Activated T-cell treated with anti-CD3 and anti-CD28 coated beads, Interleukin-2, amount 50 U/mL, for 4 hours (primary cell): Measurements from ENCODE around the gene CACNA1C. TPM values are rescaled to one million over a fixed set of nuclear protein-coding genes. Genes with fewer than 3 reads are reported as not detected.

ENCODE experiments used
- ATAC-seq, 2 donors: fragments of 200-7000 bp; cut with Tn5 transposase; one replicate each; pipeline ENCODE4 v1.10.0; 2021
- DNase-seq: peaks from one replicate; pipeline ENCODE4 v3.0.0-alpha.2; 2020
- H3K27me3 Mint-ChIP-seq: one replicate; pipeline ENCODE4 v1.8.0; 2021; ENCODE audit warnings: low read depth, mixed read lengths
- H3K36me3 Mint-ChIP-seq: one replicate; pipeline ENCODE4 v1.8.0; 2022; ENCODE audit warnings: mixed read lengths; ENCODE audit not compliant: insufficient read depth
- H3K4me1 Mint-ChIP-seq: one replicate; pipeline ENCODE4 v1.8.0; 2021; ENCODE audit warnings: low read depth, mixed read lengths
- H3K4me3 Mint-ChIP-seq: one replicate; pipeline ENCODE4 v1.8.0; 2021; ENCODE audit warnings: mild to moderate bottlenecking, moderate library complexity, mixed read lengths
- H3K9me3 Mint-ChIP-seq: one replicate; pipeline ENCODE4 v1.8.0; 2021; ENCODE audit warnings: mixed read lengths
- total RNA-seq, 3 donors: library from RNA; stranded (reverse); gene quantifications; one replicate each; pipeline ENCODE4 v1.2.1, GENCODE V29; 2021

Gene CACNA1C
- total RNA-seq, 3 donors from 2014 or later: 0.03 to 0.08 (median 0.03) TPM

DNA sequence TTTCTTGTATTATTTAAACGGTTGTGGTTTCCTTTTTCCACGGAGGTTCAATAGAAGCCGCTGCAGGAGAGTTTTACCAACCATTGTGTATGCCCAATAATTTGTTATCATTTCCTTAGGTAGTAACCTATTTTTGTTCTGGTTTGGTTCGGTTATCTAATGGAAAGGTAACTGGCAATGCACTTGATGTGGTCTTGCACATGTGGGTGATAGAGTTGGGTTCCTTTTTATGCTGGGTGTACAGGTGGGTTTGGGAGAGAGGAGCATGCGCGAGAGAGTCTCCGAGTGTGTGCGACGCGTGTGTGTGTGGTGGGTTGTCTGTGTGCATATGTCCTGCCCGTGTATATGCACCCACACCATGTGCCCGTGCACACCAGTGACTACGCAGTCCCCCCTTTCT is 639.3 kb downstream of the CACNA1C start:
- ATAC-seq (peak in 1 of 2 donors; percentile 14), DNase-seq (no peak)
- H3K27me3 Mint-ChIP-seq: peaks cover 7% of the 10 kb centered on the region
- H3K4me3 Mint-ChIP-seq: peak overlapping the region; percentile 88
- H3K9me3 Mint-ChIP-seq: no peaks in the 10 kb centered on the region
- H3K36me3 Mint-ChIP-seq: no peaks in the 10 kb centered on the region
- peaks cover 34% of the 10 kb centered on the region for H3K4me1 Mint-ChIP-seq

- Mint-ChIP-seq H3K4me1 (peaks cover 34% of the 10 kb centered on the region), H3K36me3 (no peaks in the 10 kb centered on the region), H3K4me3 (peak overlapping the region; percentile 27), H3K27me3 (peaks cover 7% of the 10 kb centered on the region), H3K9me3 (no peaks in the 10 kb centered on the region)
- DNase-seq (no peak), ATAC-seq (no peak)
These were observed 640.6 kb downstream of the CACNA1C start for GRCh38 chr12:2693244-2693860.

GRCh38 chr12:2693980-2694610 is 641.3 kb downstream of the CACNA1C start:
- Mint-ChIP-seq H3K9me3 (no peaks in the 10 kb centered on the region), H3K27me3 (peaks cover 10% of the 10 kb centered on the region), H3K36me3 (no peaks in the 10 kb centered on the region), H3K4me1 (peaks cover 34% of the 10 kb centered on the region), H3K4me3 (no peak overlapping the region)
- ATAC-seq (no peak), DNase-seq (no peak)

GRCh38 chr12:2696136-2696535 is 643.3 kb downstream of the CACNA1C start:
- ATAC-seq (no peak), DNase-seq (no peak)
- Mint-ChIP-seq H3K9me3 (no peaks in the 10 kb centered on the region), H3K27me3 (peaks cover 22% of the 10 kb centered on the region), H3K4me3 (no peak overlapping the region), H3K4me1 (peaks cover 17% of the 10 kb centered on the region), H3K36me3 (no peaks in the 10 kb centered on the region)

GRCh38 chr12:2697057-2697800 is 644.4 kb downstream of the CACNA1C start:
- H3K27me3 Mint-ChIP-seq: peaks cover 28% of the 10 kb centered on the region
- H3K36me3 Mint-ChIP-seq: no peaks in the 10 kb centered on the region
- no peaks in the 10 kb centered on the region for H3K9me3 Mint-ChIP-seq
- DNase-seq: no peak
- H3K4me1 Mint-ChIP-seq: peaks cover 12% of the 10 kb centered on the region
- no peak for ATAC-seq
- no peak overlapping the region for H3K4me3 Mint-ChIP-seq

DNA sequence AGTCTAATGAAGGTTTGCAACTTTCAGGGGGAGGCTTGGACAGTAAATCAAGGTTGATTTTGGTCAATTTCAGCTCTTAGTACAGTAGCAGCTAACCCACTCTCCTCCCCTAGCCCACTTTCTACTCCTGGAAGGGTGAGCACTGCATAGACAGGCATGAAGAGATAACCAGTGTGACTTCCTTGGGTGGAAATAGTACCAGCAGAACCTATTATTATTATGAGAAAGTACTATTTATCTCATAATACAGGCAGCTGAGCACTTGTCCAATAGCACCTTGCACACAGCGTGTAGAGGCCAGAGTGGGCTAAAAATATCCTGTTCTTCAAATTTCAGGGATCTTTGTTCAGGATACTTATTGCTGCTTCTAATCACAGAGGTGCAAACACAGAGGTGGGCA is 645.8 kb downstream of the CACNA1C start:
- H3K4me3 Mint-ChIP-seq: no peak overlapping the region
- H3K9me3 Mint-ChIP-seq: no peaks in the 10 kb centered on the region
- no peaks in the 10 kb centered on the region for H3K36me3 Mint-ChIP-seq
- H3K4me1 Mint-ChIP-seq: peaks cover 2% of the 10 kb centered on the region
- ATAC-seq (no peak), DNase-seq (no peak)
- H3K27me3 Mint-ChIP-seq: peaks cover 28% of the 10 kb centered on the region

DNA sequence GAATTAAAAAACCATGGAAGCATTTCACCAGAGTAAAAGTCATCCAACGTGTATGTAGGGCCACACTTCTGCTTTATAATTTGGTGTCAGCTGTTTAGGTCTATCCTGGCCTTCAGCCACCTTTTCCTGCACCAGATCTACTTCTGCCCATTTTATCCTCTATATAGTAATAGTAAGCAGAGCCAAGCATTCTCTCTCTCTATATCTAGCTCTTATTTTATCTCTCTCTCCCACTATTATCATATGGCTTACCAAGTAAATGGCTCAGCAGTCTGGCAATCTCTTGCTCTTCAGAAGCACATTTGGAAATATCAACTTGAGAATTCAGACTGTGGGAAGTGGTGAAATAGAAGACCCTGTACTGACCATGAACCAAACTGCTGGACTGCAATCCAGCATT is 657.9 kb downstream of the CACNA1C start:
- Mint-ChIP-seq H3K9me3 (peaks cover 24% of the 10 kb centered on the region), H3K4me1 (no peaks in the 10 kb centered on the region), H3K4me3 (no peak overlapping the region), H3K36me3 (no peaks in the 10 kb centered on the region), H3K27me3 (peaks cover 14% of the 10 kb centered on the region)
- DNase-seq (no peak), ATAC-seq (no peak)

DNA sequence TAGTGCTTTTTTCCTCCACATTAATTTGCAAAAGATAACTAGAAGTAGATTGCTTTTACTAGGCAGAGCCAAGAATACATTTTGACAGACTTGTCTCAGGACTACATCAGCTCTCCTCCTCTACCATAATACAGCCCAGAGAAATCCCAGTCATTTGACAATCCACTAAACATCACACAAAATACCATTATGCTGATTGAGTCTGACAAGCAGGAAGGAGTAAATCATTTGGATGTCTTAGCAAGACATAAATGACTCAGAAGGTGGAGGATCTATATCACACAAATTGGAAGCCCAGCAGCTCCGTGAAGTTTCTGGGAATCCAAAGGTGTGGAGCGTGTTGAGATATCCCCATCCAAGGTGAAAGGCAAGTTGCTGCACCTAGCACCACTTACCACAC is 666.6 kb downstream of the CACNA1C start:
- ATAC-seq (no peak), DNase-seq (no peak)
- Mint-ChIP-seq H3K27me3 (peaks cover 20% of the 10 kb centered on the region), H3K4me3 (no peak overlapping the region), H3K9me3 (no peaks in the 10 kb centered on the region), H3K4me1 (no peaks in the 10 kb centered on the region), H3K36me3 (no peaks in the 10 kb centered on the region)

DNA sequence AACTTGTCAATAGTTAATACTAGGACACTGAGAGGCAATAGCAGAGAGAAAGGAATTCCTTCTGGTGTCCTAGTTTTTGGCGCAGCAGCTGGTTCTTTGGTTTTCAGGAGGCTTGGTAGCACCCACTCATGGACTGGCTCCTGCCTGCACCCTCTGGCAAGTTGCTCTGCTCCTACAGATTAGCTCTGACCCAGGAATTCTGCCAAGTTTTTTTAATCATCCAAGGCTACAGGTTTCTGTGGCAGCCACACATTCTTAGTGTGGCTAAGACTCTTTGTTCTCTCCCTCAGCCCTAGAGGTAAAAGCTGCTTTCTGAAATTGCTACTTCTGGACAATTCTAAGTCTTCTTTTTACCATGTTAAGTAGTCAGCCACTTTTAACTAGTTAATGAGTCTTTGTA is 670.0 kb downstream of the CACNA1C start:
- Mint-ChIP-seq H3K4me3 (no peak overlapping the region), H3K27me3 (peaks cover 5% of the 10 kb centered on the region), H3K4me1 (no peaks in the 10 kb centered on the region), H3K36me3 (no peaks in the 10 kb centered on the region), H3K9me3 (no peaks in the 10 kb centered on the region)
- DNase-seq (no peak), ATAC-seq (no peak)

DNA sequence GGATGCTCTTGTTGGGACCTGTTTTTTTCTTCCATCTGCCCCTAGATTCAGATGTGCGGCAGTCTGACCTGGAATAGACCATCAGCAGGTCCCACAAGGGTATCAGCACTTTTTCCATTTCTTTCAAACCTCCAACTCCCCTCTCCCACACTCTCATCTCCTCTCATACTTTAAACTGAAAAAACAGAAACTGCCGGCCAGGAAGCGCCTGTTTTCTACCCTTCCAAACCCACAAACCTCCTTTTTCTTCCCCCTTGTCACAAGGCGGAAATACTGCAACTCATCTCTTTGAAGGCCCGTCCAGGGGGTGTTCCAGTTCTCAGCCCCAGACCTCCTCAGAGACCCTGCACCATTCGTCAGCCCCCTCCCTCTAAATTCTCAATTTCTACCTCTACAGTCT is 679.5 kb downstream of the CACNA1C start:
- DNase-seq (no peak), ATAC-seq (no peak)
- no peak overlapping the region for H3K4me3 Mint-ChIP-seq
- H3K4me1 Mint-ChIP-seq: peaks cover 14% of the 10 kb centered on the region
- no peaks in the 10 kb centered on the region for H3K36me3 Mint-ChIP-seq
- H3K27me3 Mint-ChIP-seq: peaks cover 32% of the 10 kb centered on the region
- H3K9me3 Mint-ChIP-seq: no peaks in the 10 kb centered on the region

DNA sequence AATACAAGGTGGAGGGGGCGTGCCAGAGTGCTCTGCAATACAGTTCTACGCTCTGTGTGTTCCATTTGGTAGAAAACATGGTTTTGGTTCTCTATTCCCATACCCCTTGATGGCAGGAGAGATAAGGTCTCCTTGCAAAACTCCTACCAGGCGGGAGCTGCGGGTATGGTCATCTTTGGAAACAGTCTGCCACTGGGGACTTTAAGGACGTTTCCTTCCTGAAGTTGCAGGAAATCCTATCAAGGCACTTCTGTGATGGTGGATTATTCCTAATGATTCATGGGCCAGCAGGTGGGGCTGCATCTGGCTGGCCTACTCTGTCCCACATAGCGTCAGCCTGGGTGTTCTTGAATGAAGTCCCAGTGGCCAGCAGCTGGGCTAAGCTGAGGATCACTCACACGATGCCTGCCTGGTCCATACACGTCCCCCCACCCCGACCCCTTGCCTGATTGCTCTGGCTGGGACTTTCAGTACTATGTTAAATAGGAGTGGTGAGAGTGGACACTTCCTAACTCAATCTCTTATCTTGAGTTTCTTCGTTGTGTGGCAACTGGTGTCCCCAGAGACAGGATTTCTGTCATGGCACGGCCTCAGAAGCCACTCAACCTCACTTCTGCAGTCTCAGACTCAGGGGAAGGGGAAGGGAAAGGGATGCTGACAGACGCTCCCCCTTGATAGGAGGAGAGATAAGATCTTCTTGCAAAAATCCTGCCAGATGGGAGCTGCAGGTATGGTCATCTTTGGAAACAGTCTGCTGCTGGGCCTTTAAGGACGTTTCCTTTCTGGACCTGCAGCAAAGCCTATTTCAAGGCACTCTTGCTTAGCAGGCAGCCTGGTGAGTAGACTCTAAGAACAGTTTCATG is 680.9 kb downstream of the CACNA1C start:
- H3K4me1 Mint-ChIP-seq: peaks cover 14% of the 10 kb centered on the region
- no peak overlapping the region for H3K4me3 Mint-ChIP-seq
- no peak for DNase-seq
- peaks cover 32% of the 10 kb centered on the region for H3K27me3 Mint-ChIP-seq
- H3K9me3 Mint-ChIP-seq: no peaks in the 10 kb centered on the region
- ATAC-seq: no peak
- H3K36me3 Mint-ChIP-seq: no peaks in the 10 kb centered on the region

DNA sequence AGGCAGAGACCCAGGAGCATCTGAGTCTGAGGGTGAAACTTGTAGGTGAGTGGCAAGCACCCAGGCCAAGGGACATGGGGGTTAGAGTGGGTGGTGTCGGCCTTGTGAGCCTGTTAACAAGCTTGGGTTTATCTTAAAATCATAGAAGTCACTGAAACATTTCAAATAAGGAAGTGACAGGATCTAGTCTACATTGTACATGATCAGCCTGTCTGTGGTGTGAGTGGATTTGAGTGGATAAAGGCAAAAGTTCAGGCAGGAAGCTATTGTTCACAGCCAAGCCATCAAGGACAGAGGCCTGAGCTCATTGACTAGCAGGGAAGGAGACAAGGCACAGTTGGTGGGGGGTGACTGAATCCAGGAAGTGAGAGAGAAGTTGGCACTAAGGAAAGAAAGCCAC is 682.6 kb downstream of the CACNA1C start:
- DNase-seq: no peak
- Mint-ChIP-seq H3K9me3 (no peaks in the 10 kb centered on the region), H3K4me3 (no peak overlapping the region), H3K4me1 (peaks cover 14% of the 10 kb centered on the region), H3K27me3 (peaks cover 31% of the 10 kb centered on the region), H3K36me3 (no peaks in the 10 kb centered on the region)
- no peak for ATAC-seq

DNA sequence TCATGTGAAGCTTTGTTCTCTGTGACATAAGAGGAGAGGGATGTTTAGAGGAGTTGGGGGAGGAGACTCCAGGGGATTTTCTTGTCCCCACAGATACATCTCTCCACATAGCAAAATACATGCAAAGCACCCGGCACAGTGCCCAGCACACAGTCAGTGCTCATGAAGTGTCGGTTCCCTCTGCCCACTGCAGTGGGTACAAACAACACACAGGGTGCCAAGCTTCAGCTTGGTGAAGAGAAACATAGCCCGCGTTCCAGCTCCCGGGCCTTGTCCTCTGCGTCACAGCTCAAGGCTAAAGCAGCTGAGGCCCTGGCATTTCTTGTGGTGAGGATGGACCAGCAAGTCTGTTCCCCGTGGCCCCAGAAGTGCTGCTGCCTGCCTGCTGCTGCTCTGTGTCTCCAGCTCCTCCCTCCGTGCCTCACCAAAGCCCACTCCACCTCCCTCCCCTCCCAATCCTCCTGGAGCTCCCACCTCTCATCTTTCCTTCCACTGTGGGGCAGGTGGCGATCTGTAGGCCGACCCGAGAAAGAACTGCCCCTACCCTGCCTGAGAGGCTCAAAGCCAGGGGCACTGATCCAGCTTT is 685.0 kb downstream of the CACNA1C start:
- peaks cover 4% of the 10 kb centered on the region for H3K4me1 Mint-ChIP-seq
- no peaks in the 10 kb centered on the region for H3K36me3 Mint-ChIP-seq
- H3K4me3 Mint-ChIP-seq: no peak overlapping the region
- peaks cover 21% of the 10 kb centered on the region for H3K27me3 Mint-ChIP-seq
- no peak for ATAC-seq
- no peak for DNase-seq
- H3K9me3 Mint-ChIP-seq: no peaks in the 10 kb centered on the region

GRCh38 chr12:2739069-2739468 is 686.3 kb downstream of the CACNA1C start:
- ATAC-seq: no peak
- Mint-ChIP-seq H3K9me3 (no peaks in the 10 kb centered on the region), H3K36me3 (no peaks in the 10 kb centered on the region), H3K27me3 (peaks cover 17% of the 10 kb centered on the region), H3K4me1 (no peaks in the 10 kb centered on the region), H3K4me3 (no peak overlapping the region)
- DNase-seq: no peak
